ENCODE measurements around the gene TSPAN32.

TSPAN32 gene

DNA sequence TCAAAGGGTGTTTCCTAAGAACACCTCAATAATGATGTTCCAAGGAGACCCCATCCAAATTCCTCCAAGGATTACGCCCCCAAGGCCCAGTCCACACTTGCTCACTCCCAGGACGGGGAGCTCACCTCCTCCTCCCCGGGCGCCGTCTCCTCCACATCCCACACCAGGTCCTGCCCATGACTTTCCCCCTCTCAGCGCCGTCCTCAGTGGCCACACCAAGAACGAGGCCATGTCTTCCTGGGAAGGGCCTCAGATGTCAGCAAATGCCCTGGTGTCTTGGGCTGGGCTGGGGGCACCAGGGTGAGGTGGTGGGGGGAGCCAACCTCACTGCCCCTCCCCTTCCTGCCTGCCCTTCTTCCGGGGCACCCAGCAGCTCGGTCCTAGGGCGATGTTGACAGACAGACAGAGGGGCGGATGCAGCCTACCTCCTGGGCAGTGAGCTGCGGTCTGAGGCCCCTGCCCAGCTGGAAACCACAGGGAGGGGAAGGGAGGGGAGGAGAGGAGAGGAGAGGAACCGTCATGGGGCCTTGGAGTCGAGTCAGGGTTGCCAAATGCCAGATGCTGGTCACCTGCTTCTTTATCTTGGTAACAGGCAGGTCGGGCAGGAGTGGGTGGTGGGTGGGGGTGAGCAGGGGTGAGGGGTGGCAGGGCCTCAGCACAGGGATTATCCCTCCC is at the start of gene TSPAN32, which contains the start of gene C11orf21:
Gene TSPAN32, plus strand, starts transcription at position 383 of the 675 bp plus-strand sequence. Its CDS starts 137 bp downstream, at position 520.
Gene C11orf21, minus strand, starts transcription at position 288 of the 675 bp plus-strand sequence. Its CDS starts 110 bp downstream, at position 178.
- H3K4me3 Mint-ChIP-seq: peak within 1 kb of the TSS; percentile 91
- no peaks in the 10 kb centered on the region for H3K9me3 Mint-ChIP-seq
- no peaks in the 10 kb centered on the region for H3K27me3 Mint-ChIP-seq
- no peaks in the 10 kb centered on the region for H3K36me3 Mint-ChIP-seq
- peak within 1 kb of the TSS; percentile 90 for H3K27ac Mint-ChIP-seq
- H3K4me1 Mint-ChIP-seq: peaks cover 68% of the 10 kb centered on the region

DNA sequence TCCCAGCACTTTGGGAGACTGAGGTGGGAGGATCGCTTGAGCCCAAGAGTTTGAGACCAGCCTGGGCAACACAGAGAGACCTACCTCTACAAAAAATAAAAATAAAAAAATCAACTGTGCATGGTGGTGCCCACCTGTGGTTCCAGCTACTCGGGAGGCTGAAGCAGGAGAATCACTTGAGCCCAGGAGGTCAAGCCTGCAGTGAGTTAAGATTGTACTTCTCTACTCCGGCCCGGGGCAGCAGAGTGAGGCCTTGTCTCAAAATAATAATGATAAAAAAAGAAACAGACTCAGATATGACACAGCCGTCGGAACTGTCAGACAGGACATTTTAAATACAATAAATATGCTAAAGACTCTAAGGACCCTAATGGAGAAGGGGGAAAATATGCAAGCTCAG is 49.8 kb upstream of the TSPAN32 start:
- Mint-ChIP-seq H3K27me3 (no peaks in the 10 kb centered on the region), H3K4me3 (no peak overlapping the region), H3K4me1 (no peaks in the 10 kb centered on the region), H3K27ac (no peak overlapping the region), H3K9me3 (no peaks in the 10 kb centered on the region), H3K36me3 (no peaks in the 10 kb centered on the region)

DNA sequence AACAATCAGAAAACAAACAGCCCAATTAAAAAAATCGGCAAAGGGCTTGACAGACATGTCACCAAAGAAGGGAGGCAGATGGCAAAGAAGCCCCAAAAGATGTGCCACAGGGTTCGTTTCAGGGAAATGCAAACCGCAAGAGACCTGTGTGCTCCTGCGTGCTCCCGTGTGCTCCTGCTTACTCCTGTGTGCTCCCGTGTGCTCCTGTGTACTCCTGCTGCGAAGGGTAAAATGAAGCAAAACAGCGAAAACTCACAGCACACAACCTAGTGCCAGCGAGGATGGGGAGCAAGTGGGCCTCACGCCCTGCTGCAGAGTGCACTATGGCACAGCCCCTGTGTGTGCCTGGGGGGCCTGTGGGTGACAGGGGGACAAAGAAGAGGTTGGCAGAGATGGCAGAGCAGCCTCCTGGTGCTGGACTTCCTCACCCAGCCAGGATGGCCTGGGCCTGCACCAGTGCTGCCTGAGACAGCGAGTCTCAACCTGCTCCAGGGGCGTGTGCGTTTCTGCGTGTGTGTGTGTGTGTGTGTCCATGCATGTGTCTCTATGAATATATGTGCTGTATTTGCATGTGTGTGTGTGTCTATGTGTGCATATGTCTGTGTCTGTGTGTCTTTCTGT is 45.4 kb upstream of the TSPAN32 start:
- no peaks in the 10 kb centered on the region for H3K4me1 Mint-ChIP-seq
- no peaks in the 10 kb centered on the region for H3K27me3 Mint-ChIP-seq
- no peak overlapping the region for H3K4me3 Mint-ChIP-seq
- no peaks in the 10 kb centered on the region for H3K36me3 Mint-ChIP-seq
- no peak overlapping the region for H3K27ac Mint-ChIP-seq
- no peaks in the 10 kb centered on the region for H3K9me3 Mint-ChIP-seq

GRCh38 chr11:2256951-2257700 is 44.7 kb upstream of the TSPAN32 start:
- H3K4me3 Mint-ChIP-seq: no peak overlapping the region
- no peaks in the 10 kb centered on the region for H3K4me1 Mint-ChIP-seq
- no peaks in the 10 kb centered on the region for H3K9me3 Mint-ChIP-seq
- H3K27ac Mint-ChIP-seq: no peak overlapping the region
- no peaks in the 10 kb centered on the region for H3K27me3 Mint-ChIP-seq
- no peaks in the 10 kb centered on the region for H3K36me3 Mint-ChIP-seq

- no peaks in the 10 kb centered on the region for H3K27me3 Mint-ChIP-seq
- no peaks in the 10 kb centered on the region for H3K9me3 Mint-ChIP-seq
- H3K4me3 Mint-ChIP-seq: no peak overlapping the region
- H3K27ac Mint-ChIP-seq: peak overlapping the region; percentile 51
- no peaks in the 10 kb centered on the region for H3K4me1 Mint-ChIP-seq
- no peaks in the 10 kb centered on the region for H3K36me3 Mint-ChIP-seq
These were observed 43.0 kb upstream of the TSPAN32 start for GRCh38 chr11:2258501-2259465.

GRCh38 chr11:2259466-2259830 is 42.4 kb upstream of the TSPAN32 start:
- Mint-ChIP-seq H3K27me3 (no peaks in the 10 kb centered on the region), H3K36me3 (no peaks in the 10 kb centered on the region), H3K27ac (no peak overlapping the region), H3K4me3 (no peak overlapping the region), H3K4me1 (no peaks in the 10 kb centered on the region), H3K9me3 (no peaks in the 10 kb centered on the region)

DNA sequence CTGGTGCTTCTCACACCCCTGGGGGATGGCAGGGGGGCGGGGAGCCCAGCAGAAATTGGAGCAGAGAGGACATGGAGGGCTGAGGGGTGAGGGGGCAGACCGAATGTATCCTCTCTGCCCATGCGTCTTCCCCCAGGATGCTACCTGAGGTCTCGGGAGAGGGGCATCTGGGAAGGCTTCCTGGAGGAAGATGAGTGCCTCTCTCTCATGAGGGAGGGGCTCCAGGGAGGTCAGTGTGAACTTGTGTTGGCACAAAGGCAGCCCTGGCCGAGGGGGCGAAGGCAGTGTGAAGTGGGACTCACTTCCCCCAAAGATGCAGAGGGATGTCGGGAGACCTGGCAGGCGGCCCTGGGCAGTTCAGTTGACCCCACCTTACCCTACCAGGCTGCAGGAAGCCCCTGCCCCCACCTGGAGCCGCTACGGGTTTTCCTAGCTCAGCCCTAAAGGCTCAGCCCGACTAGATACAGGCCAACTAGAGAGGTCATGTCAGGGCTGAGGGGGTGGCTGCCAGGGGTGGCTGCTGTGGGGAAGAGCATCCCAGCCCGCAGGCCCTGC is 41.8 kb upstream of the TSPAN32 start:
- Mint-ChIP-seq H3K27ac (no peak overlapping the region), H3K9me3 (no peaks in the 10 kb centered on the region), H3K4me3 (no peak overlapping the region), H3K27me3 (no peaks in the 10 kb centered on the region), H3K4me1 (no peaks in the 10 kb centered on the region), H3K36me3 (no peaks in the 10 kb centered on the region)

DNA sequence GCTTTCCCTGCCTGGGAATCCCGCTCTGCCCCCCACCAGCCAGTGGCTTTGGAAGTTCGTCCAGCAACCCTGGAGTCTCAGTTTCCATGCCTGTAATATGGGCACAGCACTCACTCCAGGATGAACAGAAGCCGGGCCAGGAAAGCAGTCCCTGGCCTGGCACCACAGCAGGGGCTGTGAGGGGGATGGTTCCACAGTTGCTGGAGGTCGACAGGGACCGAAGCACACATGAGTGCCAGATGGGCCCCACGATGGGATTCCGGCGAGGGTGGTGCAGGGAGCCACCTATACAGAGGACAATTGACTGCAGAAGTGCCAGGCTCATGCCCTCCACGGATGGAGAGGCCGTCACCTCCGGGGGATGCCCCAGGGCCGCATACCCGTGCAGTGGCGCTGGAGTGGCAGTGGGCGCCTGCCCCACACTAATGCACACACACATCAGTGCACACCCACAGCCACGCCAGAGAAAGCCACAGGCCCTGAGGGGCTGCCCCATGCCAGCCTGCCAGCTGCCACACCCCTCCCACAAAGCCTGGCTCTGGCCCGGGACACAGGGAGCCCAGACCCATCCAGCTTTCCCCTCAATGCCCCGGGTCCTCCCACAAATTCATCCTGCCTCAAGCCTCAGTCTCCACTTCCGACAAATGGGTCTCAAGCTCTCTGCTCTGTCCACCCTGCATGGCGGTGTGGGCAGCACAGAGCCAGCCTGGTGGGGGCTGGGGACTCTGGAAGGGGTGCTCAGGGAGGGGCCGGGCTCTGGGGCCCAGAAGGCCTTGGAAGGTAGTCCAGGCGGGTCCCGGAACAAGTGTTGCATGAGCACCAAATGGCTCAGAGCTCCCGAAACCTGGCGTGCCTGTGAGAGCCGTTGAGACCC is 41.1 kb upstream of the TSPAN32 start:
- Mint-ChIP-seq H3K27ac (no peak overlapping the region), H3K27me3 (no peaks in the 10 kb centered on the region), H3K36me3 (no peaks in the 10 kb centered on the region), H3K9me3 (no peaks in the 10 kb centered on the region), H3K4me1 (peaks cover 6% of the 10 kb centered on the region), H3K4me3 (no peak overlapping the region)

GRCh38 chr11:2261436-2262230 is 40.2 kb upstream of the TSPAN32 start:
- Mint-ChIP-seq H3K27me3 (no peaks in the 10 kb centered on the region), H3K27ac (no peak overlapping the region), H3K9me3 (no peaks in the 10 kb centered on the region), H3K36me3 (no peaks in the 10 kb centered on the region), H3K4me1 (peaks cover 15% of the 10 kb centered on the region), H3K4me3 (no peak overlapping the region)

- Mint-ChIP-seq H3K36me3 (no peaks in the 10 kb centered on the region), H3K27ac (no peak overlapping the region), H3K9me3 (no peaks in the 10 kb centered on the region), H3K27me3 (no peaks in the 10 kb centered on the region), H3K4me3 (no peak overlapping the region), H3K4me1 (peaks cover 15% of the 10 kb centered on the region)
These were observed 39.3 kb upstream of the TSPAN32 start for GRCh38 chr11:2262301-2263070.

GRCh38 chr11:2263071-2263565 is 38.7 kb upstream of the TSPAN32 start:
- Mint-ChIP-seq H3K4me1 (peaks cover 15% of the 10 kb centered on the region), H3K36me3 (no peaks in the 10 kb centered on the region), H3K27ac (no peak overlapping the region), H3K9me3 (no peaks in the 10 kb centered on the region), H3K27me3 (peaks cover under 1% of the 10 kb centered on the region), H3K4me3 (no peak overlapping the region)

- Mint-ChIP-seq H3K4me3 (no peak overlapping the region), H3K4me1 (peaks cover 19% of the 10 kb centered on the region), H3K36me3 (no peaks in the 10 kb centered on the region), H3K27me3 (peaks cover 4% of the 10 kb centered on the region), H3K9me3 (no peaks in the 10 kb centered on the region), H3K27ac (no peak overlapping the region)
These were observed 38.0 kb upstream of the TSPAN32 start for GRCh38 chr11:2263724-2264360.
